ENCODE results near the gene GALNT1. TPM values are rescaled to one million over a fixed set of nuclear protein-coding genes. Genes with fewer than 3 reads are reported as not detected.
A peak's percentile ranks its signal among the peaks of the same experiment; 100 is the strongest.

Gene GALNT1
- total RNA-seq, 1 donor = 796 TPM

GRCh38 chr18:35756506-35757117 is 175.1 kb downstream of the GALNT1 start:
- no peaks in the 10 kb centered on the region for H3K36me3 ChIP-seq (ENCODE audit: insufficient read depth, low read length)
- no peaks in the 10 kb centered on the region for H4K20me1 ChIP-seq (ENCODE audit: insufficient read depth, low read length)
- H3K27me3 ChIP-seq (ENCODE audit: insufficient read depth, low read length) = peaks cover 8% of the 10 kb centered on the region
- no peak overlapping the region for H3K4me2 ChIP-seq (ENCODE audit: insufficient read depth, low read length)
- no peak overlapping the region for H2AFZ ChIP-seq (ENCODE audit: low read length)
- no peaks in the 10 kb centered on the region for H3K79me2 ChIP-seq (ENCODE audit: insufficient read depth, low read length)
- TF ChIP-seq CTCF (IDR thresholded peaks at IDR 0.05; ENCODE audit: extremely low read depth, low read depth, low read length) = peak; percentile 78
- no peaks in the 10 kb centered on the region for H3K4me1 ChIP-seq (ENCODE audit: insufficient read depth, low read length)
- no peak overlapping the region for H3K27ac ChIP-seq (ENCODE audit: low read depth, low read length)
- H3K4me3 ChIP-seq (ENCODE audit: insufficient read depth, low read length) = no peak overlapping the region
- H3K9me3 ChIP-seq (ENCODE audit: low read depth, low read length) = no peaks in the 10 kb centered on the region
- DNase-seq (ENCODE audit: insufficient read length, low spot score, missing footprints) = peak; percentile 90

Other genes with a start within 250 kb of the GALNT1 start
- gene ZNF24, start 237.3 kb upstream of the GALNT1 start, total RNA-seq = 27.4 and 29.7 TPM in 2 replicates
- 1.8 and 3.3 TPM in 2 replicates for gene ZNF396, start 204.4 kb upstream of the GALNT1 start, total RNA-seq
- 9.0 and 14.4 TPM in 2 replicates for gene INO80C, start 83.8 kb upstream of the GALNT1 start, total RNA-seq

All from osteoblast (primary cell).